Gastrocnemius medialis (tissue), 4 donors: Measurements from ENCODE around the gene TXNRD2.

Source experiments
- POLR2A ChIP-seq, 2 donors: fragments of 450-650 bp; IDR thresholded peaks; one replicate each; pipeline ENCODE4 v1.6.1; 2017; ENCODE audit warnings: antibody characterized with exemption in 2 of 2, mild to moderate bottlenecking in 2 of 2, moderate library complexity in 2 of 2
- TF ChIP-seq, protein P1 (sequence below), 5 experiments: fragments of 450-650 bp in 3 of 5; fragments of 200-600 bp in 2 of 5; sonication (generic) in 2 of 5; IDR thresholded peaks in 4 of 5; conservative IDR thresholded peaks in 1 of 5; 1 replicate in 4 of 5; 2 replicates in 1 of 5; pipeline ENCODE4 v1.5.1; 2016 to 2019; ENCODE audit warnings: antibody characterized with exemption in 5 of 5, mild to moderate bottlenecking in 3 of 5, moderate library complexity in 3 of 5

DNA sequence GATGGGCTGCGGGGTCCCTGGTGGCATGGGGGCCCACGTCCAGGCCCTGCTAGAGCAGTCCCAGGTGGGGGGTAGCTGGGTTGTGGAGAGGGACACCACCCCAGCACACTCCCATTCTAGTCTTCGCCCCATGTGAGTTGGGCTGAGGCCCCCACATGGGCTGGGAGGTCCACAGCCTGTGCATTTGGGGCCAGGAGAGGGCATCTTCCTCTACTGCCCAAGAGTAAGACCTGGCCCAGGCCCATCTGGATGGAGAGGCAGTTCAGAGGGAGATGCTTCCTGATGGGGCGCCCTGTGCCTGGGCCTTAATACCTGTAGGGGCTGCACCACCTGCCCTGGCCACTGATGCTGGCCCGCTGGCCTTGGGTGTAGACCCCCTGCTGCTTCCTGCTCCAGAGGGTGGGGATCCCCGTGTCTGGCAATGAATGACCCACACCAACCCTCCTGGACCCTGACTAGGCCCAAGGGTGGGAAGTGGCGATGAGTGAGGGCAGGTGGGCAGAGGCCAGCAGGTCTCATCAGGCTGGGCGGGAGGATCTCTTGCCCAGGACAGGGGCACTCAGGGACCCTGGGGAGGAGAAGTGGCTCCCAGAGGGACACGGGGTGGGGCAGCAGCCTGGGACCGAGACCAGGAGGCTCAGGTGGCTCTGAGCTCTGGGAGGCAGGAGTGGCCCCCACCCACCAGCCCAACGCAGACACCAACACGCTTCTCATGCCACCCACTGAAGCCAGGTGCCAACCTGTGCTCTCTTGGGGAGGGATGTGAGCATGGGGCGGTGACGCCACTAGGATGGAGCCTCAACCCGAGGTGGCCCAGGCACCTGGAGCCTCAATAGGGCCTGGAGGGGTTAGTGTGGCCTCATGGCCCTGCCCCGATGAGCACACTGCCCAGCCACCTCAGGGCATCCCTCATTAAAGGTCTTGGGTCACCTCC, 69.5 kb downstream of the TXNRD2 start:
- TF ChIP-seq, protein P1, sequence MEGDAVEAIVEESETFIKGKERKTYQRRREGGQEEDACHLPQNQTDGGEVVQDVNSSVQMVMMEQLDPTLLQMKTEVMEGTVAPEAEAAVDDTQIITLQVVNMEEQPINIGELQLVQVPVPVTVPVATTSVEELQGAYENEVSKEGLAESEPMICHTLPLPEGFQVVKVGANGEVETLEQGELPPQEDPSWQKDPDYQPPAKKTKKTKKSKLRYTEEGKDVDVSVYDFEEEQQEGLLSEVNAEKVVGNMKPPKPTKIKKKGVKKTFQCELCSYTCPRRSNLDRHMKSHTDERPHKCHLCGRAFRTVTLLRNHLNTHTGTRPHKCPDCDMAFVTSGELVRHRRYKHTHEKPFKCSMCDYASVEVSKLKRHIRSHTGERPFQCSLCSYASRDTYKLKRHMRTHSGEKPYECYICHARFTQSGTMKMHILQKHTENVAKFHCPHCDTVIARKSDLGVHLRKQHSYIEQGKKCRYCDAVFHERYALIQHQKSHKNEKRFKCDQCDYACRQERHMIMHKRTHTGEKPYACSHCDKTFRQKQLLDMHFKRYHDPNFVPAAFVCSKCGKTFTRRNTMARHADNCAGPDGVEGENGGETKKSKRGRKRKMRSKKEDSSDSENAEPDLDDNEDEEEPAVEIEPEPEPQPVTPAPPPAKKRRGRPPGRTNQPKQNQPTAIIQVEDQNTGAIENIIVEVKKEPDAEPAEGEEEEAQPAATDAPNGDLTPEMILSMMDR (IDR thresholded peaks at IDR 0.05 in 4 of 5, conservative IDR thresholded peaks at IDR 0.05 in 1 of 5) = no peak
- no peak for TF ChIP-seq POLR2A (IDR thresholded peaks at IDR 0.05)
